NCI-H2227 (cell line): ENCODE results near the gene PGA3.
"Not testable (repeated sequence)": the region's sequence is repeated elsewhere in the genome, so short reads cannot be mapped to it uniquely, and the experiment has no call there.

Source experiments
- DNase-seq: peaks from one replicate; lab custom pipeline; 2025; ENCODE audit not compliant: unreplicated experiment; lab: John Stamatoyannopoulos, UW

PGA3 gene

DNA sequence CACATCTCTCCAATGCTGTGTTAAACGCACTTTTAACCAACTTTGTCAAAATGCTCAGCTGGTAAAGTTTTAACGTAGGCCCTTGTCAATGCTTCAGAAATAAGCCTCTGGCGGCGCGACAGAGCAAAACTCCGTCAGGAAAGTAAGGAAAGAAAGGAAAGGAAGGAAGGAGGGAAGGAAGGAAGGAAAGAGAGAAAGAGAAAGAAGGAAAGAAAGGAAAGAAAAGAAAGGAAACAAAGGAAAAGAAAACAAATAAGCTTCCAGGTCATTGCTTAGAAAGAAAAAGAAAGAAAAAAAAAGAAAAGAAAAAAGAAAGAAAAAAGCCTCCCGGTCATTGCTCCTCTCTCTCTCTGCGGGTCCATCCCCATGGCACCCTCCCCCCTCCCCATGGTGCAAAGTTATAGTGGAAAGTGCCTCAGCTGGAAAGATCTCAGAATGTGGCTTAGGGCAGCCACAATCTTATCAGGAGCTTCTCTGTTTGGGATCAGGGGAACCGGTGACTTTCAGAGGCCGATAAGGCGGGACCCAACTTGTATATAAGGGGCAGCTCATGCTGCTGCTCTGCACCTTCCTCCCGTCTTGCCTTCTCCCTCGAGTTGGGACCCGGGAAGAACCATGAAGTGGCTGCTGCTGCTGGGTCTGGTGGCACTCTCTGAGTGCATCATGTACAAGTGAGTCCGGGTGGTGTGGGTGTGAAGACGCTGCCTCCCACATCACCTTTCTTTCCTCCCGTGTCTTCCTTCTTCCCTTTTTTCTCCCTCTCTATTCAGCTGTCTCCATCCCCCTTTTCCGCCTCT lies at the start of gene PGA3:
Gene PGA3 (plus strand): TSS at position 566 of the 797 bp plus-strand sequence. CDS start 50 bp downstream, at position 616.
- DNase-seq: not testable (repeated sequence)

DNA sequence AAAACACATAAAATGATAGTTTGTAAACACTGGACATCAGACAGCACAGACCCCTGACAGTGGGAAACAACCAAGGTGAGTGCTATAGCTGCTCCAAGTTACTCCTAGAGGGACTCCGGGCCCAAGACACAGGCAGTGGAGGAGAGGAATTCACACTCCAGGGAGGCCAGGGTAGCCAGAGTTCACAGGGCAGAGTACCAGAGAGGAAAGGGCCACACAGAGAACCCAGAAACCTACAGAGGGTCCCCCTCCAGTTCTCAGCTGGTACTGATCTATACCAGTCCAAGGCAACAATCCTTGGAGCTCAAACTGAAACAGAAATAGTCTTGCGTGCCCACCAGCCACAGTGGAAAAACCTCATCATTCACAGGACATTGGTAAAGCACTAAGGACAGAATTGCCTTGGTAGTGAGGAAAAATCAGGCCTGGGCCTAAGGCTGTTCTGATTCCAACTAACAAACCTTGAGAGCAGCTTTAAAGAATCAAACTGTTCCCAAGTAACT lies 49.7 kb upstream of the PGA3 start:
- no peak for DNase-seq

DNA sequence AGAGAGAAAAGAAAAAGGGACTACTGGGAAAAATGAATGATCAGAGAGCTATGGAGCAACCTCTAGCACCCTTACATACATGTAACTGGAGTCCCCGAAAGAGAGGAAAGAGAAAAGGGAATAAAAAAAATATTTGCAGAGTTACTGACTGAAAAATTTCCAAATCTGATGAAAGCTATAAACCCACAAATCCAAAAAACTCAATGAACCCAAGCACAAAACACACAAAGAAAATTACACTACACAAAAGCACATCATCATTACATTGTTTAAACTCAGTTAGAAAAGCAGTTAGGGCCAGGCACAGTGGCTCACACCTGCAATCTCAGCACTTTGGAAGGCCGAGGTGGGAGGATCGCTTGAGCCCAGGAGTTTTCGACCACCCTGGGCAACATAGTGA lies 48.8 kb upstream of the PGA3 start:
- no peak for DNase-seq

DNA sequence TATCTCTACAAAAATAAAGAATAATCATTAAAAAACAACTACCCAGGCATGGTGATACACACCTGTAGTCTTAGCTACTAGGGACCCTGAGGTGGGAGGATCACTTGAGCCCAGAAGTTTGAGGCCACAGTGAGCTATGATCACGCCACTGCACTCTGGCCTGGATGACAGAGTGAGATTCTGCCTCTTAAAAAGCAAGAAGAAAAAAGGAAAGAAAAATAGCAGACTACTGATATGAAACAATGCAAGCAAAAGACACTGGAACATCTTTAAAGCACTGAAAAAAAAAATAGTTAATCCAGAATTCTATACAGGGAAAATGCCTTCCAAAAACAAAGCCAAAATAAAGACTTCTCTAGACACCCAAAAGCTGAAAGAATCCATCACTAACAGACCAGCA lies 48.0 kb upstream of the PGA3 start:
- no peak for DNase-seq

DNA sequence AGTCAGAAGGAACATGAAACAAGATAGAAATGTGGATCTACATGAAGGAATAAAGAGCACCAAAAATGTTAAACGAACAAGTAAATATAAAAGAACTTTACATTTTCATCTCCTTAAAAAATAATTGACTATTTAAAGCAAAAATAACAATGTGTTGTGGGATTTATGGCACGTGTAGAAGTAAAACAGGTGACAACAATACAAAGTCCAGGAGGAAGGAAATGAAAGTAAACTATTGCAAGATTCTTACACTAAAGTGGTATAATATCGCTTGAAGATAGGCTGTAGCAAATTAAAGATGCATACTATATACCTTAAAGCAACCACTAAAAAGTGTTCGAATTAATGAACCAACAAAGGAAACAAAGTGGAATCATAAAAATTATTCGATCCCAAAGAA lies 47.6 kb upstream of the PGA3 start:
- DNase-seq: no peak

DNA sequence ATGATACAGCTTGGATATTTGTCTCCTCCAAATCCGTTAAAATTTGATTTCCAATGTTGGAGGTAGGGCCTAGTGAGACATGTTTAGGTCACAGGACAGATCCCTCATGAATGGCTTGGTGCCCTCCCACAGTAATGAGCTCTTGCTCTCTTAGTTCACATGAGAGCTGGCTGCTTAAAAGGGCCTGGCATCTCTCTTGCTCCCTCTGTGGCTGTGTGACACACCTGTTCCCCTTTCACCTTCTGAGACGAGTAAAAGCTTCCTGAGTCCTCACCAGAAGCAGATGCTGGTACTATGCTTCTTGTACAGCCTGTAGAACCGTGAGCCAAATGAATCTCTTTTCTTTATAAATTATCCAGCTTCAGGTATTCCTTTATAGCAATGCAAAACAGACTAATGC lies 45.6 kb upstream of the PGA3 start:
- no peak for DNase-seq

DNA sequence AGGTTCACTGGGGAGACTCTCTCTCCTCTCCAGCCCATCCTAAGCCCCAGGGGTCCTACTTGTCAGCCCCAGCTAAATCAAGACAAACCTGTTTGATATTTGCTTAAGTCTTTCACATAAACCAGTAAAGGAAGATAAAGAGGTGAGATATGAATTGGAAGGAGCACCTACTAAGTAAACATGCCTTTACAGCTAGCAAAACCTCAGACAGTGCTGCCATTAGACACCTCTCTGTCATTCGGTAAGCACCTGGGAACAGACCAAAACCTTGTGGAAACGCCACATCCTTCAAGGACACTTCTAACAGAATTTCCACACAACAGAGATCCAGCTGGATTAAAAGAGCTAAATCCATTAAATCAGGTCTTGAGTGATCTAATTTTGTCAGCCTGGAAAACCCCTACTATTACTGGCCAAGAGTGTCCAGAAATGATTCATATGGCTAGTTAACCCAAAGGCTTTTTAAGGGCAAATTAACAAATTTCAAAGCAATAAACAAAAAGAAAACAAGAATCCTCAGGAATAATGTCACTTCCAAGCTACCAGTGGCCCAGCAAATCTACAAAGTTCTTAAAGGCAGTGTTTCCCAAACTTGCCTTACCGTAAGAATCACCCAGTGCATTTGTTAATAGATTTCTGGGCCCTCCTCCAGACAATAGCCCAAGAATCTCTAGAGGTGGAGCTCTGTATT lies 44.5 kb upstream of the PGA3 start:
- no peak for DNase-seq

DNA sequence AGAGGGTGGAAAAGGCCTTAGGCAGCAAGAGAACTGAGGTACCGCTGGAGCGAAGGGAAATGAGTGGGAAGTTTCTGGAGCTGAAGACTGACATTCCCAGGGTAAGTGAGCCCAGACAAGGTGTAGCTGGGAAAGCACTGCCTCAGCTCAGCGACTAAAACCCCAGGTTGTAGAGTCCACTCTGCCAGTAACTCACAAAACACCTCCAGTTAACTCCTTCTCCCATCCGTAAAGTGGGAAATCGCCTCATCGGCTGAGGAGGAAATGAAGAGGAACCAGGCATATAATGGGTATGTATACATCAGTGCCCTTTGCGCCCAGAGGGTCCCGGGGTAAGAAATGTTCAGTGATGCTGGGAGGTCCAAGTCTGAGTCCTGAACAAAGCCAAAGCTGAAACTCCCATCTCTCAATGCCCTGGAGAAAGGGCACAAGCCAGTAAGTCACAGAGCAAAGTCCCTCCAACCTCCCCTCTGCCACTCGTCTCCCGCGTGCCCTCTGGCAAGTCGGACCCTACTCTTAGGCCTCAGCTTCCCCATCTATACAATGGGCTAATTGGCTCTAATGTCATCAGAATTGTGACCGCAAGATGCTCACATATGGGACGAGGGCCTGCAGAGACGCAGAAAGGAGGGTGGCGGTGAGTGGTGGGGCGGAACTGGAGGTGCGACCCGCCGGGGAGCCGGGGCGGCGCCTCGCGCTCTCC lies 42.7 kb upstream of the PGA3 start:
- peak; percentile 65 for DNase-seq

DNA sequence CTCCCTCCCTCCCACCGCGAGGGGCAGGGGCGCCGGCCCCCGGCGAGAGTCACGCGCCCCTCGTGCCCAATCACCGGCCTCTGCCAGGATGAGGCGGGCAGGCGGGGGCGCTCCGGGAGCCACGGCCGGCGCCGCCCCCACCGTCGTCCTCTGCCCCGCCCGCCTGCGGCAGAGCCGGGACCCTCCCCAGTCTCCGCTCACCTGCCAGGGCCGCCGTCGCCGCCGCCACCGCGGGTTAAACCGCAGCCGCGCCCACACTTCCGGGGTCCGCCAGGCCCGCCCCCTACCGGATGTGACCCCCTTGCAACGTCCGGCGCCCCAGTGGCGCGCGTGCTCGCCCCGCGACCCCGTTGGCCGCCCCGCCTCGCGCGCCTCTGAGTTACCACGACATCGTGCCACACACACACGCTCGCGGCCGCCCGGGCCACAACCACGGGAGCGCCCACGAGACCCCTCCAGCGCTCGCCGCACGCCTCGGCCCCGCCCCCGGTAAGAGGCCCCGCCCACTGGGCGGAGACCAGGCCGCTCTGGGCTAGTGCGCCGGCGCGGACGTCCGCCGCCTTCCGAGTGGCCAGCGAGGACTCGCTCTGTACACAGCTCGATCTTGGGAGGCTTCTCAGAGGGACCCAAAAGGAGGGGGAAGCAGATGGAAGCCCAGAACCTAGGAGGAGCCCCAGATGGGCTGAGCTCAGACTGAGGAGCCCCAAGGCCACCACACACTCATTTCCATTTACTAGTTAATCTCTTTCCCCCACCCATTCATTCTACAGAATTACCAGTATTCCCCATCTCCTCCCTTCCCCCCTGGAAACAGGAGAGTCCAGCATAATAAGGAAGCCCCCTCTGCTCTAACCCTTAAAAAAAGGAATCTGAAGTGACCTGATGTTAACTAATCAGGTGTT lies 41.9 kb upstream of the PGA3 start, which contains the start of gene VPS37C:
Gene VPS37C (minus strand): TSS at position 237 of the 902 bp plus-strand sequence. CDS start 22,597 bp downstream, outside the sequence.
- peak; percentile 94 for DNase-seq

DNA sequence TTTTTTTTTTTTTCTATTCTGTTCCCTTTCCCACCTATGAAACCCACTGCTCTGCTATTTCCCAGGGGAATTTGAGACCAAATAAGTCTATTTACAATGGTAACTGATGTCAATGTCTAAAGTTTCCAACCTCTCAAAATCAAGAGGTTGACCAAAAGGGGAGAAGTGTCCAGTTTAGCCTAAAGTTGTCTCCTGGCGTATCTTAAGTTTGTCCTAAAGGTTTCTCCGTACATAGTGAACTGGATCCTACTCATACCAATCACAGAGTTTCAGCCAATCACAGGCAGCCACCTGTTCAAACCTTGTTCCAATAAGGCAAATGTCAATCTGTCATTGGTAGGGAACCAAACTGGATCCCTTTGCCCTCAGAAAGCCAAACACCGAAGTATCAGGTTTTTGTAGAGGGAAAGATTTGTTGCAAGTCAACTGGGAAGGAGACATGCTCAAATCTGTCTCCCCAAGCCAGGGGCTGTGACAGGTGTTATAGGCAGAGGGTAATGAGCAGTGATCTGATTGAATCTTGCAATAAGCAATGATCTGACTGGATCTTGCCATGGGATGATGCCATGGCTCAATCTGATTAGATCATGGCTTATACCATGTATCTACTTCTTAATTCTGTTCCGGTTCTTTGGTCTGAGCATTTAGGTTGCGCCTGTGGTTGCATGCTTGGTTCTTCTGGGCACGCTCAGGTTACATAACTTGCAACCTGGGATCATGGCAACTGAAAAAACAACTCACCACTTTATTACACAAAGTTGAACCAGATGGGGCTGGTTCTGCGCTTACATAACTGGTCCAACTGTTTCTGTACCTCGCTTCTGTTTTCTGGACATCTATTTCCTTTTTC lies 41.0 kb upstream of the PGA3 start:
- peak; percentile 61 for DNase-seq

DNA sequence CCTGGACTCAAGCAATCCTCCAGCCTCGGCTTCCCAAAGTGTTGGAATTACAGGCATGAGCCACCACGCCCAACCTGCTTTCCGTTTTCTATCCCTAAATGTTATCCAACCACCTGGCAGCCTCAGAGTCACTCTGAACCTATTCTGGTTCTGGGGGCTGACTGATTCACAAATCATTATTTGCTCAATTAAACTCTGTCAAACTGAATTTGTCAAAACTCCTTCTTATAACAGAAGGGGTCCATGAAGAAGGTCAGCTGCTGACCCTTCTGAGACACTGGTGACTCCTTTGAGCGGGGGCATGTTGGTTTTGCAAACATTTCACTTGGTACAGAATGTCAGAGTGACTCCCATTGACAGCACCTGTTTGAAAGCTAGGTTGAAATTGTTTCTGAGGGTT lies 40.3 kb upstream of the PGA3 start:
- DNase-seq: no peak

DNA sequence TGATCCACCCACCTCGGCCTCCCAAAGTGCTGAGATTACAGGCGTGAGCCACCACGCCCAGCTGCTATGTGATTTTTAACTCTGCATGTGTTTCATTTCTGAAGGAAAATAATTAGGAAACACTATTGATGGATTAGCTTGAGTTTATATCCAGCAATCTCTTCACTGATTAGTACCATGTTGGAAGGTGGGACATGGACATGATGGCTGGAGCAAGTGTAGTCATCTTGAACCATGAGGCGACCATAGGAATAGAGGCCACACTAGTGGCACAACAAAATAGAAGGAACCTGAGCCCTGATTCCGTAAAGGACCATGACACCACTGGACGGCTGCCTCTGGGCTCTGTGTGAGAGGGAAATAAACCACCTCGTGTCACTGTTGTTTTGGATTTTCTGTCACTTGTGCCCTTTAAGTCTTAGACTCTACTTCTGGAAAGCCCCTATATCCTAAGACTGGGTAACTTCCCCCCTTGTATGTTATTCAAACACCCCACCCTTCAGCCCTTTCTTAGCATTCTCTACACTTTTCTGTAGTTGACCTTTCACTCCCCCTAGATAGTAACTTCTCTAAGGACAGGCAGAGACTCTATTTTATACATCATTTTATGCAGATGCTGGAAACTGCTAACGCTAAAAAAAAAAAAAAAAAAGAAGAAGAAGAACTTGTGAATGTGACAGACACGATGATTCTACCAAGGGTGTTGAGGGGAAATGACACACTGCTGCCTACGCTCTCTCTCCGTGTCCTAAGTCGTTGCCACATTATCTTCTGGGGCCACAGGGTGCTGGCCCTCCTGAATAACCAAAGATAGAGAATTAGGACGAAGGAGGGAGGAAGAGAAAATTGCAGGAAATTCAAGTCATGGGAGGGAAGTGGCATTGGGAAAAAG lies 39.4 kb upstream of the PGA3 start:
- no peak for DNase-seq

DNA sequence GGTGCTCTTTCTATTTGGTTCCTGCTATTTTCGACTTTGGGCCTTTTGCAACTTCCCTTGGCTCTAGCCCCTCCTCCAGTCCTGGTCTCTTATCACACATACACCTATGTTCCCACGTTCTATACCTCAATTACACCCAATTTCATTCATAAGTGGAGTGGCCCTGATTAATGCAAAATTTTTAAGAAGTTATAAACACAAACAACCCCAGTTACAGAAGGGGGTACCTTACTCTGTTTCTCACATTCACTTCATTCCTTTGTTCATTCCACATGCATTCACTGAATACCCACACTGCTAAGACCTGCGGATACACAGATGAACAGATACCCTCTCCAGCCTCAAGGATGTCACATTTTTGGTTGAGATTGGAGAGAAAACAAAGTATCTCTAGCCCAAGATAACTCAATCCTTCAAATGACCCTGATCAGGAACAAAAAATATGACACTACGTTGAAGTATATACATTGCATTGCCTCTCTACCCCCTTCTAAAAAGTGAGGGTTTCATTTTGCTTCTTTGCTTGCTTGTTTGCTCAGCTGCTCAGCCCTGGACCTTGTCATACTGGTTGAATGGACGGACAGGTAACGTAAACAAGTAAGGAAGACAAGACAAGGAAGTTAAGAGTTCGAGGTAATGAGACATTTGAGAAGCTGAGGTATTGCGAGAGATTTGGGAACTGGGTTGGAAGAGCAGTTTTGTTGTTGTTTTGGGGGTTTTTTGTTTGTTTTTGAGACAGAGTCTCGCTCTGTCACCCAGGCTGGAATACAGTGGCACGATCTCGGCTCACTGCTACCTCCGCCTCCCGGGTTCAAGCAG lies 38.5 kb upstream of the PGA3 start:
- DNase-seq: no peak

DNA sequence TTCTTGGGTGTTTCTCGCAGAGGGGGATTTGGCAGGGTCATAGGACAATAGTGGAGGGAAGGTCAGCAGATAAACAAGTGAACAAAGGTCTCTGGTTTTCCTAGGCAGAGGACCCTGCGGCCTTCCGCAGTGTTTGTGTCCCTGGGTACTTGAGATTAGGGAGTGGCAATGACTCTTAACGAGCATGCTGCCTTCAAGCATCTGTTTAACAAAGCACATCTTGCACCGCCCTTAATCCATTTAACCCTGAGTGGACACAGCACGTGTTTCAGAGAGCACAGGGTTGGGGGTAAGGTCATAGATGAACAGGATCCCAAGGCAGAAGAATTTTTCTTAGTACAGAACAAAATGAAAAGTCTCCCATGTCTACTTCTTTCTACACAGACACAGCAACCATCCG lies 37.5 kb upstream of the PGA3 start:
- DNase-seq: not testable (repeated sequence)

DNA sequence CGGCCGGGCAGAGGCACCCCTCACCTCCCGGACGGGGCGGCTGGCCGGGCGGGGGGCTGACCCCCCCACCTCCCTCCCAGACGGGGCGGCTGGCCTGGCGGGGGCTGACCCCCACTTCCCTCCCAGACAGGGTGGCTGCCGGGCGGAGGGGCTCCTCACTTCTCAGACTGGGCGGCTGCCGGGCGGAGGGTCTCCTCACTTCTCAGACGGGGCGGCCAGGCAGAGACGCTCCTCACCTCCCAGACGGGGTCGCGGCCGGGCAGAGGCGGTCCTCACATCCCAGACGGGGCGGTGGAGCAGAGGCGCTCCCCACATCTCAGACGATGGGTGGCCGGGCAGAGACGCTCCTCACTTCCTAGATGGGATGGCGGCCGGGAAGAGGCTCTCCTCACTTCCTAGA lies 37.0 kb upstream of the PGA3 start:
- DNase-seq: not testable (repeated sequence)

DNA sequence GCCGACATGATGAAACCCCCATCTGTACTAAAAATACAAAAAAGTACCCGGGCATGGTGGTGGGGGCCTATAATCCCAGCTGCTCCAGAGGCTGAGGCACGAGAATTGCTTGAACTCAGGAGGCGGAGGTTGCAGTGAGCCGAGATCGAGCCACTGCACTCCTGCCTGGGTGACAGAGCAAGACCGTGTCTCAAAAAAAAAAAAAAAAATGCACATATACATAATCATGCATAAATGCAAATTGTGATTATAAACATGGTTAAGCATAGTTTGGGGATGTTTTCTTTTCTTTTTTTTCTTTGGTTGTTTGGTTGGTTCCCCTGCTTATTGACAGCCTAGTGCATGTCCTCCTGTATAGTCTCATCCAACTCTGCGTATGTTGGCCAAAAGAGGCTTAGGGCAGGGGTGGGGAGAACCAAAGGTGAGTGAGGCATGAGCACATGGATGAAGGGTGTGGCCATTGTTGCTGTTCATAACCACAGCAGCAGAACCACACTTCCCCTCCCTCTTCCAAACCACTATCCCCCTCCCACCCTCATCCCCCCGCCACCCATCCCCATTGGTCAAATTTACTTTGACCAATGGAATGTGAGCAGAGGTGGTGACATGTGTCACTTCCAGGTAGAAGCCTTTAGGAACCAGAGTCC lies 35.1 kb upstream of the PGA3 start:
- no peak for DNase-seq

DNA sequence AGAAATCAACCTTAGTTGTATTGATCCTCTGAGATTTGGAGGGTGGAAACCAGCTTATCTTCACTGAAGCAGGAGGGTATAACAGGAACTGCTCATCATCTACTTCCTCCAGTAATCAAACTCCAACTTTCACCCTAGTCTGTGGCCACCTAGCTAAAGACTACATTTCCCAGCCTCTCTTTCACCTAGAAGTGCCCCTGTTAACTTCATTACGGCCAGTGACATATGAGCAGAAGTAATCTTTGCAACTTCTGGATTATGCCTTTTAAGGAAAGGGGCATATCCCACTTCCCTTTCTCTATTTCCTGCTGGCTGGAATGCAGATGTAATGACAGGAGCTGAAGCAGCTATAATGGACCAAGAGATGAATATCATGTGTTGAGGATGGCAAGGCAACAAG lies 34.5 kb upstream of the PGA3 start:
- DNase-seq: no peak
